SH-SY5Y (cell line): ENCODE data around the gene RYR3.

Experiments
- GATA2 ChIP-seq: IDR thresholded peaks from 2 replicates; pipeline ENCODE4 v1.6.1; 2011; ENCODE audit warnings: mild to moderate bottlenecking, low read depth, low read length
- GATA3 ChIP-seq: IDR thresholded peaks from 2 replicates; pipeline ENCODE4 v1.6.1; 2011; ENCODE audit warnings: low read depth, mild to moderate bottlenecking, low read length, moderate library complexity

RYR3 gene

GRCh38 chr15:33742800-33743199, 432.0 kb downstream of the RYR3 start:
- TF ChIP-seq GATA2 (no peak), GATA3 (no peak)

GRCh38 chr15:33746203-33746602, 435.4 kb downstream of the RYR3 start:
- no peak for TF ChIP-seq GATA2
- no peak for TF ChIP-seq GATA3

- TF ChIP-seq GATA2: no peak
- no peak for TF ChIP-seq GATA3
Measured at GRCh38 chr15:33753012-33753411, 442.2 kb downstream of the RYR3 start.

- TF ChIP-seq GATA2 (no peak), GATA3 (no peak)
Measured at GRCh38 chr15:33754242-33754641, 443.5 kb downstream of the RYR3 start.

- TF ChIP-seq GATA3: no peak
- no peak for TF ChIP-seq GATA2
Measured at GRCh38 chr15:33756961-33757360, 446.2 kb downstream of the RYR3 start.

GRCh38 chr15:33757516-33758232, 446.9 kb downstream of the RYR3 start:
- TF ChIP-seq GATA2 (no peak), GATA3 (no peak)

DNA sequence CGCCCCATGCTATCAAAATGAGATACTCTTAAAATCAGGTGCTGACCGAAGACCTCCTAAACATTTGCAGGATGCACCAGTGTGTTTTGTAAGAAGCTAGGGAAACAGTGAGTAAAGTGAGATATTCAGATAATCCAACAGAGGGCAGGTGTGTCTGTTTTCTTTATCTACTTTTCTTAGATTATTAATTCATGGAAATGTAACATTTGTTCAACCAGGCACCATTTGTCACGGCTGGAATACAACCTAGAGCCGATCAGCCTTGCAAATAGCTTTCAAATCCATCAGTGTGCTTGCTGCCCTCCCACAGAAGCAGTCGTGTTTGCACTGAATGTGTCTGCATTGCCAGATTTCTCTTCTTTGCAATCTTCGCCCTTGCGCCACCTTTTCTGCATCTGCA, 455.6 kb downstream of the RYR3 start:
- TF ChIP-seq GATA3: no peak
- no peak for TF ChIP-seq GATA2

- TF ChIP-seq GATA2 (no peak), GATA3 (no peak)
Measured at GRCh38 chr15:33768670-33769190, 458.0 kb downstream of the RYR3 start.

GRCh38 chr15:33773969-33774368, 463.2 kb downstream of the RYR3 start:
- no peak for TF ChIP-seq GATA2
- no peak for TF ChIP-seq GATA3

DNA sequence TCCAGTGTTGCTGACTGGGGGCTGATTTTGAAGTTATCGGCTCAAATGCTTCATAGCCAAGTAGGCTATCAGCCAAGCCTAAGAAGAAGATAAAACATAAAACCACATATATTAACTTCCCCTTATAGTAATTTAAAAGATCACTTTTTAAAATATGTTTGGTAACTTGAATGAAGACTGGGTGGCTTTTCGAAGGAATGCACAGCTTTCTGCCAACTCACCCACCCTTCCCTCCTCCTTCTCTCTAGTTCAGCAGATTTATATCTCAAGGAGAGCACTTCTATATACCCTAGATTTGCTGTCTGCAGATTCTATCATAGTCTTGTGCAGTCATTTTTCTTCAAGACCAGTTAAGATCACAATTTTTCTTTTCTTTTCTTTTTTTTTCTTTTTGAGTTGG, 468.1 kb downstream of the RYR3 start:
- no peak for TF ChIP-seq GATA3
- no peak for TF ChIP-seq GATA2

- TF ChIP-seq GATA3 (no peak), GATA2 (no peak)
Measured at GRCh38 chr15:33780011-33780768, 469.4 kb downstream of the RYR3 start.

DNA sequence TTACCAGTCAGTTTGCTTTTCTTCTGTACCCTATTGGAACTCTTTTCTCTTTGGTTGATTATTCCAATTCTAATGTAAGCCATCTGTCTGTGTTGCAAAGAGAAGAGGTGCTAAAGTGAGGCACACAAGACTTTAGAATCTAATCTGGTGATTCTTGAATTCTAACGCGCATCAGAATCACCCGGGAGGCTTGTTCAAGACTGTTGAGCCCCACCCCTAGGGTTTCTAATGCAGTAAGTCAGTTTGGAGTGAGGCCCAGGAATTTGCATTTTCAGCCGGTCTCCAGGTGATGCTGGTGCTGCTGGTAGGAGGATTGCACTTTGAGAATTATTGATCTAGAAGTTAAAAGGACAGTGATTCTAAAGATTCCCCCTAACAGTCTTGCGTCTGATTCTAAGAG, 472.2 kb downstream of the RYR3 start:
- TF ChIP-seq GATA2: no peak
- no peak for TF ChIP-seq GATA3

- TF ChIP-seq GATA2: no peak
- TF ChIP-seq GATA3: no peak
Measured at GRCh38 chr15:33785366-33785765, 474.6 kb downstream of the RYR3 start.

- TF ChIP-seq GATA3: no peak
- no peak for TF ChIP-seq GATA2
Measured at GRCh38 chr15:33788906-33789540, 478.3 kb downstream of the RYR3 start.

DNA sequence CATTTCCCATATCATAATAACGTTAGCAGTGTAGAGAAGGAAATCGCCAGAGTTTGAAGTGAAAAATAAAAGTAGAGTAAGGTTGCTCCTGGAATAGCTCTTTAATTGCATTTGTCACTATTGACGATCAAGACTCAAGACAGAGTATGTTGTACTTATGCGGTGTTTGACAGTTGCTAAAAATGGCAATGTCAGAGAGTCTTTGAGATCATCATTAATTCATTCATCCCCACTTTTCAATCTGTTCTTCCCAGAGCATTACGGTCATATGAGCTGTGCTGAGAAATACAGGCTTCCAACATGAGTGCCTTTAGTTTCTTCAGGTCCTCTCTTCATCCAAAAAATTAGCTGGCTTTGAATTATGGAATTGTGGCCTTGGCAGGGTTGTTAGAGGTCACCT, 483.7 kb downstream of the RYR3 start:
- TF ChIP-seq GATA3 (no peak), GATA2 (no peak)

GRCh38 chr15:33795070-33795469, 484.3 kb downstream of the RYR3 start:
- TF ChIP-seq GATA3 (no peak), GATA2 (no peak)

- no peak for TF ChIP-seq GATA2
- TF ChIP-seq GATA3: no peak
Measured at GRCh38 chr15:33797651-33798050, 486.9 kb downstream of the RYR3 start.
